Measurements from ENCODE around the gene ALDH1A1.

The ALDH1A1 gene

DNA sequence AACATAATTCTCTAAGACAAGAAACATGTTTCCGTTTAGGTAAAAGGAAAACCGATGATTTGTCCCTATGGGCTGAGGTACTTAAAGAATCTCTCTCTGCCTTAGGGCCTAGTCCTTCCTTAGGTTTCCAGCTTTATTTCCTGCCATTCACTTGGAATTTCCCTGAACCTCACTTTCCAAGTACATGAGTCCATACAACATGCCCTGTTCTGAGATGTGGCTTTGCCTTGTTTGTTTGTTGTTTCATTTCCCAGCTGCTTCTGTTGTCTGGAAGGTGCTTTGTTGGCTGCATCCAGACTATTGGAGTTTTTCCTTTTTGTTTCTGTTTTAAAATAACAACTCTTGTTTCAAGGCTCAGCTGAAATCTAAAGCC lies 95.2 kb downstream of the ALDH1A1 start:
- no peak for DNase-seq

GRCh38 chr9:72856972-72857623 lies 95.8 kb downstream of the ALDH1A1 start:
- peak in 6 of 51 donors; percentile 0 to 45 (median 12) for DNase-seq

DNA sequence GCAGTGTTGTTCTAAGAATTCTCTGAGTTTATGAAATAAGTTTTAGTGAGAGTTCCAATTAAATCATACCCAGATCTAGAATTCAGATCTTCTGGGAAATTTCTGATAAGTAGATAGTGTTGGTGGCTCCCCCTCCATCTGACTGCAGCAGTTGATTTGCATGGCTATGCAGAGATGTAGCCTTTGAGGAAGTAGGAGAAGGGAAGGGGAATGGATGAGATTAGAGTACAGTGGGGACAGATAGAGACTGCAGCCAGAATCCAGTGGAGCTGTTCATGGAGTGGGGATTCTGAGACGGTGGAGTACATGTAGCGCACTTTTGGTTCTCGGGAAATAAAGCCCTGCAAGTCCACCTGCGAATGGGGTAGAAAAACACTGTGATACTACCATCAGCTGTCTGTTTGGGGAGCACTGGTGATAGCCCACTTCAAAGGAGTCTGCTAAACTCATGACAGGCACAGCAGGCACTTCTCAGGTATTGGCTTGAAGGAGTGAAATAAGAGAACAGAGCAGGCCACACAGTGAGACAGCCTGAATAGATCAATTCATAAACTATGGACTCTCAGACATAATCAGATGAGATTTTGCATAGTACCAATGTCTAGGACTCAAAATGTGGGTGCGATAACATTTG lies 96.8 kb downstream of the ALDH1A1 start:
- no peak for DNase-seq

DNA sequence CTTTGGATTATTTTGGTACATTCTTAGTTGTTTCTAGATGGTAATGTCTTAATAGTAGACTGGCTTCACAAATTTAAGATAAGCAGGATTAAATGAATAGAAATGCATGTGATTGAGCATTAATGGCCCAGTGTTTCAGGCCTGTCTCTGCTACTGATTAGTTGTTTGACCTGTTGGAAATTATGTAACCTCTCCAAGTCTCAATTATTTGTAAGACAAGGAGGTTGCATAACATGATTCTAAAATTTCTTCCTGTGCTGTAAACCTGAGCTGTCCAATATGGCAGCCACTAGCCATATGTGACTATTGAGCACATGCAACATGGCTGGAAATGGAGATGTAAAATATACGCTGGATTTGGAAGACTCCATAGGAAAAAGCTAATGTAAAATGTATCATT lies 97.5 kb downstream of the ALDH1A1 start:
- no peak for DNase-seq

All from hypothalamus (tissue), 51 donors.